ENCODE results near the gene TRIM9.
"Not testable (repeated sequence)": the region's sequence is repeated elsewhere in the genome, so short reads cannot be mapped to it uniquely, and the experiment has no call there.

TRIM9 gene

GRCh38 chr14:50963919-50964318 is 131.0 kb downstream of the TRIM9 start:
- no peak for DNase-seq (ENCODE audit: low read depth in 2 of 2)

GRCh38 chr14:50961605-50962221 is 133.2 kb downstream of the TRIM9 start:
- DNase-seq (ENCODE audit: low read depth in 2 of 2), result no peak

- no peak for DNase-seq (ENCODE audit: low read depth in 2 of 2)
These were observed 137.6 kb downstream of the TRIM9 start for GRCh38 chr14:50957296-50957695.

- not testable (repeated sequence) for DNase-seq (ENCODE audit: low read depth in 2 of 2)
These were observed 138.5 kb downstream of the TRIM9 start for GRCh38 chr14:50956421-50956820.

- peak in 1 of 2 experiments; percentile 29 for DNase-seq (ENCODE audit: low read depth in 2 of 2)
These were observed 139.4 kb downstream of the TRIM9 start for GRCh38 chr14:50955373-50956043.

- DNase-seq (ENCODE audit: low read depth in 2 of 2), result no peak
These were observed 140.0 kb downstream of the TRIM9 start for GRCh38 chr14:50954811-50955372.

- no peak for DNase-seq (ENCODE audit: low read depth in 2 of 2)
These were observed 141.4 kb downstream of the TRIM9 start for GRCh38 chr14:50953502-50953901.

- no peak for DNase-seq (ENCODE audit: low read depth in 2 of 2)
These were observed 143.9 kb downstream of the TRIM9 start for GRCh38 chr14:50951032-50951431.

- DNase-seq (ENCODE audit: low read depth in 2 of 2), result no peak
These were observed 146.7 kb downstream of the TRIM9 start for GRCh38 chr14:50948205-50948604.

- DNase-seq (ENCODE audit: low read depth in 2 of 2), result no peak
These were observed 147.5 kb downstream of the TRIM9 start for GRCh38 chr14:50947446-50947845.

GRCh38 chr14:50946234-50946935 is 148.5 kb downstream of the TRIM9 start:
- DNase-seq (ENCODE audit: low read depth in 2 of 2), result no peak

- no peak for DNase-seq (ENCODE audit: low read depth in 2 of 2)
These were observed 150.1 kb downstream of the TRIM9 start for GRCh38 chr14:50944647-50945413.

- peak in 1 of 2 experiments; percentile 29 for DNase-seq (ENCODE audit: low read depth in 2 of 2)
These were observed 150.8 kb downstream of the TRIM9 start, which contains the start of gene PYGL for GRCh38 chr14:50943943-50944646. Gene PYGL, minus strand, starts transcription at chr14:50944483. Its CDS starts 80 bp downstream, at chr14:50944403.

- DNase-seq (ENCODE audit: low read depth in 2 of 2), result no peak
These were observed 151.5 kb downstream of the TRIM9 start for GRCh38 chr14:50943261-50943942.

- DNase-seq (ENCODE audit: low read depth in 2 of 2), result not testable (repeated sequence)
These were observed 153.3 kb downstream of the TRIM9 start for GRCh38 chr14:50941638-50942037.

- no peak for DNase-seq (ENCODE audit: low read depth in 2 of 2)
These were observed 153.8 kb downstream of the TRIM9 start for GRCh38 chr14:50941151-50941550.

GRCh38 chr14:50937800-50938199 is 157.1 kb downstream of the TRIM9 start:
- no peak for DNase-seq (ENCODE audit: low read depth in 2 of 2)

GRCh38 chr14:50937325-50937724 is 157.6 kb downstream of the TRIM9 start:
- no peak for DNase-seq (ENCODE audit: low read depth in 2 of 2)

GRCh38 chr14:50936882-50937281 is 158.0 kb downstream of the TRIM9 start:
- DNase-seq (ENCODE audit: low read depth in 2 of 2), result no peak

- DNase-seq (ENCODE audit: low read depth in 2 of 2), result no peak
These were observed 158.9 kb downstream of the TRIM9 start for GRCh38 chr14:50936016-50936340.
